ENCODE measurements around the gene PCDHB12.

DNA sequence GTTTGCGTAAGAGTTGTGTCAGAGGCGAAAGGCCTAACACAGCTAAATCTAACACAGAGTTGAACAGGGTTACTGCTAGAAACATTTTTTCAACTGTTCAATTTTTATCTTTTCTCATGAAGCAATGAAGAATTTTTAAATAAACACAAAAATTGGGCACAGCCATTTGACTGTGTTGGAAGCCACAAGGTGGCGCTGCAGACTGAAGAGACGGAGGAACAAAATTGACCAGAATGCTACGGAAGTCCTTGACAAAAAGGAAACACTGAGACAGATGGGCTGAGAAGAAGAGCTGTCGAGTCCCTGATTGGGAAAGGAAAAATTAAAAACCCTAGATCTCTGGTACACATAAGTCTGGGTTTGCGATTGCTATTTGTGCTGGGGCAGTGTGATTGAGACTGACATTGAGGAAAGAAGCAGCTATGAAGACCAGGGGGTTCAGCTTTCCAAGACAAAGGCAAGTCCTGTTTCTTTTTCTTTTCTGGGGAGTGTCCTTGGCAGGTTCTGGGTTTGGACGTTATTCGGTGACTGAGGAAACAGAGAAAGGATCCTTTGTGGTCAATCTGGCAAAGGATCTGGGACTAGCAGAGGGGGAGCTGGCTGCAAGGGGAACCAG lies 21.5 kb upstream of the PCDHB12 start, which contains the start of gene PCDHB9:
- TF ChIP-seq ZBTB7A (IDR thresholded peaks at IDR 0.05; ENCODE audit: borderline replicate concordance, control insufficient read depth, low read depth, low read length) (no peak), RCOR1 (IDR thresholded peaks at IDR 0.05; ENCODE audit: borderline replicate concordance in 1 of 2, low read depth in 2 of 2, low read length in 2 of 2) (no peak), HNRNPK (IDR thresholded peaks at IDR 0.05; ENCODE audit: low read depth, low read length, poor library complexity, severe bottlenecking) (no peak), CEBPB (tag; IDR thresholded peaks at IDR 0.05) (no peak), NFRKB (IDR thresholded peaks at IDR 0.05; ENCODE audit: low read depth) (no peak), SMARCB1 (IDR thresholded peaks at IDR 0.05; ENCODE audit: insufficient read length, low read depth) (no peak), KDM4B (IDR thresholded peaks at IDR 0.05; ENCODE audit: borderline replicate concordance in 2 of 2, low read depth in 1 of 2) (no peak), ZNF780A (CRISPR knock-in tag; IDR thresholded peaks at IDR 0.05) (no peak), CTCF (IDR thresholded peaks at IDR 0.05 in 2 of 3, conservative IDR thresholded peaks at IDR 0.05 in 1 of 3; ENCODE audit: insufficient read depth in 2 of 3, low read depth in 1 of 3, low read length in 3 of 3) (peak; percentile 48 to 62 (median 62); a peak in 5 of 6 replicates)
- TF ChIP-seq, protein P1, sequence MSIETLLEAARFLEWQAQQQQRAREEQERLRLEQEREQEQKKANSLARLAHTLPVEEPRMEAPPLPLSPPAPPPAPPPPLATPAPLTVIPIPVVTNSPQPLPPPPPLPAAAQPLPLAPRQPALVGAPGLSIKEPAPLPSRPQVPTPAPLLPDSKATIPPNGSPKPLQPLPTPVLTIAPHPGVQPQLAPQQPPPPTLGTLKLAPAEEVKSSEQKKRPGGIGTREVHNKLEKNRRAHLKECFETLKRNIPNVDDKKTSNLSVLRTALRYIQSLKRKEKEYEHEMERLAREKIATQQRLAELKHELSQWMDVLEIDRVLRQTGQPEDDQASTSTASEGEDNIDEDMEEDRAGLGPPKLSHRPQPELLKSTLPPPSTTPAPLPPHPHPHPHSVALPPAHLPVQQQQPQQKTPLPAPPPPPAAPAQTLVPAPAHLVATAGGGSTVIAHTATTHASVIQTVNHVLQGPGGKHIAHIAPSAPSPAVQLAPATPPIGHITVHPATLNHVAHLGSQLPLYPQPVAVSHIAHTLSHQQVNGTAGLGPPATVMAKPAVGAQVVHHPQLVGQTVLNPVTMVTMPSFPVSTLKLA (conservative IDR thresholded peaks at IDR 0.05): no peak
- TF ChIP-seq, protein P2, sequence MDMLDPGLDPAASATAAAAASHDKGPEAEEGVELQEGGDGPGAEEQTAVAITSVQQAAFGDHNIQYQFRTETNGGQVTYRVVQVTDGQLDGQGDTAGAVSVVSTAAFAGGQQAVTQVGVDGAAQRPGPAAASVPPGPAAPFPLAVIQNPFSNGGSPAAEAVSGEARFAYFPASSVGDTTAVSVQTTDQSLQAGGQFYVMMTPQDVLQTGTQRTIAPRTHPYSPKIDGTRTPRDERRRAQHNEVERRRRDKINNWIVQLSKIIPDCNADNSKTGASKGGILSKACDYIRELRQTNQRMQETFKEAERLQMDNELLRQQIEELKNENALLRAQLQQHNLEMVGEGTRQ (CRISPR knock-in tag; IDR thresholded peaks at IDR 0.05): no peak
